Endothelial cell of umbilical vein (primary cell): ENCODE measurements around the gene ZBTB46. TPM values are rescaled to one million over a fixed set of nuclear protein-coding genes. Genes with fewer than 3 reads are reported as not detected.

Source experiments
- BruUV-seq: library from RNA; stranded (reverse); fragments of 400-500 nt; replicated peaks from 2 replicates; lab custom pipeline; 2021; lab: Mats Ljungman, UMichigan
- CTCF ChIA-PET: fragments of 300-600, 350-600 bp; sonication (Branson Sonifier 250); formaldehyde crosslinking; loops from one replicate; lab custom pipeline; 2021; ENCODE audit warnings: antibody characterized with exemption, inconsistent platforms; lab: Charles Lee
- POLR2A ChIA-PET: fragments of 300-600, 350-600 bp; sonication (Branson Sonifier 250); formaldehyde crosslinking; loops from one replicate; lab custom pipeline; 2021; ENCODE audit warnings: antibody characterized with exemption, inconsistent platforms; lab: Charles Lee
- DNase-seq: peaks from one replicate; pipeline ENCODE4 v3.0.0-alpha.2; 2011; ENCODE audit warnings: low read depth, low spot score
- FAIRE-seq: peaks from 2 replicates; lab custom pipeline; 2011; peaks lifted over from hg19 to GRCh38; lab: Jason Lieb, UNC
- H2AFZ ChIP-seq: 2 replicates; pipeline ENCODE4 v1.6.0; 2012; ENCODE audit warnings: low read depth, low read length, control low read depth, inconsistent platforms
- H3K27ac ChIP-seq: 2 replicates; pipeline ENCODE4 v1.5.1; 2011; ENCODE audit warnings: low read depth, mild to moderate bottlenecking, control low read depth, low read length, moderate library complexity; ENCODE audit not compliant: insufficient read depth
- H3K27me3 ChIP-seq, 2 experiments: 2 replicates each; pipeline versions ENCODE4 v1.6.0 to v1.6.1; 2011; ENCODE audit warnings: low read length in 2 of 2, mixed read lengths in 1 of 2; ENCODE audit not compliant: control insufficient read depth in 2 of 2, insufficient read depth in 2 of 2
- H3K36me3 ChIP-seq, 2 experiments: 2 replicates in 1 of 2; 3 replicates in 1 of 2; pipeline ENCODE4 v1.5.1; 2011; ENCODE audit warnings: low read length in 2 of 2, mild to moderate bottlenecking in 1 of 2, moderate library complexity in 1 of 2; ENCODE audit not compliant: control insufficient read depth in 2 of 2, insufficient read depth in 2 of 2; ENCODE audit errors: extremely low read depth in 1 of 2
- H3K4me1 ChIP-seq: 3 replicates; pipeline ENCODE4 v1.5.1; 2011; ENCODE audit warnings: mild to moderate bottlenecking, low read length; ENCODE audit not compliant: control insufficient read depth, insufficient read depth; ENCODE audit errors: extremely low read depth
- H3K4me2 ChIP-seq: 2 replicates; pipeline ENCODE4 v1.6.1; 2011; ENCODE audit warnings: low read length, control low read depth, mixed read lengths; ENCODE audit not compliant: insufficient read depth
- H3K4me3 ChIP-seq, 3 experiments: fragments of 200-600 bp in 1 of 3; sonication (generic), shearing (Covaris generic) in 1 of 3; replicated peaks in 1 of 3; 2 replicates each; pipeline ENCODE4 v1.5.1; 2011 to 2016; ENCODE audit warnings: control low read depth in 3 of 3, low read length in 3 of 3, mild to moderate bottlenecking in 2 of 3, inconsistent platforms in 1 of 3, low read depth in 1 of 3, moderate library complexity in 1 of 3; ENCODE audit not compliant: insufficient read depth in 1 of 3
- H3K79me2 ChIP-seq: 2 replicates; pipeline ENCODE4 v1.6.0; 2012; ENCODE audit warnings: low read length, inconsistent platforms; ENCODE audit not compliant: control insufficient read depth, insufficient read depth
- H3K9ac ChIP-seq: replicated peaks from 2 replicates; pipeline ENCODE3; 2011; ENCODE audit warnings: low read length, control low read depth; ENCODE audit not compliant: insufficient read depth; ENCODE audit errors: extremely low read depth
- H3K9me1 ChIP-seq: replicated peaks from 3 replicates; pipeline ENCODE4 v1.6.0; 2011; ENCODE audit warnings: mild to moderate bottlenecking, low read length; ENCODE audit not compliant: control insufficient read depth, insufficient read depth; ENCODE audit errors: extremely low read depth
- H3K9me3 ChIP-seq: replicated peaks from 2 replicates; pipeline ENCODE4 v1.5.1; 2012; ENCODE audit warnings: low read length, inconsistent platforms; ENCODE audit not compliant: control insufficient read depth, insufficient read depth
- H4K20me1 ChIP-seq: replicated peaks from 2 replicates; pipeline ENCODE3; 2011; ENCODE audit warnings: mild to moderate bottlenecking, low read length; ENCODE audit not compliant: control insufficient read depth, insufficient read depth; ENCODE audit errors: extremely low read depth
- EZH2 ChIP-seq: IDR thresholded peaks from 2 replicates; pipeline ENCODE4 v1.6.1; 2012; ENCODE audit warnings: borderline replicate concordance, low read depth, mild to moderate bottlenecking, moderate library complexity, low read length, inconsistent platforms; ENCODE audit not compliant: severe bottlenecking
- POLR2A ChIP-seq: IDR thresholded peaks from 2 replicates; pipeline ENCODE4 v1.6.1; 2012; ENCODE audit warnings: low read depth, mild to moderate bottlenecking, control low read depth, low read length
- POLR2AphosphoS5 ChIP-seq: IDR thresholded peaks from 2 replicates; pipeline ENCODE4 v1.6.1; 2012; ENCODE audit warnings: low read depth, mild to moderate bottlenecking, control low read depth, low read length, moderate library complexity; ENCODE audit not compliant: insufficient read depth
- dilution Hi-C: fragments of 300-500 bp; cut with MboI; formaldehyde crosslinking; loops from one replicate; pipeline ENCODE4 v1.15.0; 2019; ENCODE audit warnings: low sequenced_read_pairs; ENCODE audit not compliant: extremely low pct_ligation_motif_present
- intact Hi-C: fragments of 100-400 bp; cut with micrococcal nuclease; formaldehyde crosslinking; loops from one replicate; pipeline ENCODE4 v1.10.0; 2022
- polyA plus RNA-seq, 4 experiments: library from polyadenylated mRNA; depleted of rRNA in 3 of 4; stranded (reverse) in 3 of 4; unstranded in 1 of 4; fragments of >200 nt; gene quantifications; 2 replicates each; pipeline versions ENCODE4 v1.2.1 to v1.2.3, GENCODE V29; 2011 to 2012; ENCODE audit warnings: missing spikeins in 1 of 4
- total RNA-seq: library from RNA; stranded (reverse); gene quantifications from 2 replicates; pipeline ENCODE4 v1.2.3, GENCODE V29; 2021

The ZBTB46 gene
- total and polyA plus RNA-seq, 2 donors (not counting 3 experiments of a cell fraction or from before 2014, with no cell fraction given): 1.3 to 7.1 TPM

DNA sequence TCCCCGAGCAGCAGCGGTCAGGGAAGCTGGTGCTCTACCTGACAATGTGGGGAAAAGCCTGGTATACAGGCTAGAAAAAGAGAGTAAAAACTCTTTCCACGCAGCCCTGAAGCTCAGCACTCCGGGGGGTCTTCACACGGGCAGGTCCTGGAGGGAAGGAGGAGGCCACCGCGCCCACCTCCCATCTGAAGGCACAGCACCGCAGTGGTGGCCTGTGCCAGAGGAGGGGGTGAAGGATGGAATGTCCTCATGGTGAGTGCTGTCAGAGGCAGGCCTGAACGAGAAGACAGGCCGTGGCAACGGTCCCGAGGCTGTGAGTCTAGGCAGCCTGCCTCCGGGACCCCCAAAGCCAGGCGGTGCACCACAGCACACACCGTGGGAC lies 85.6 kb downstream of the ZBTB46 start:
- Histone ChIP-seq H3K4me3 (no peak overlapping the region), H3K4me1 (peaks cover 9% of the 10 kb centered on the region), H2AFZ (no peak overlapping the region), H3K9ac (no peak overlapping the region), H3K27me3 (no peaks in the 10 kb centered on the region), H3K36me3 (peaks cover 0 to 19% of the 10 kb centered on the region in 2 experiments), H3K27ac (no peak overlapping the region), H3K9me1 (no peaks in the 10 kb centered on the region), H3K79me2 (no peaks in the 10 kb centered on the region), H4K20me1 (no peaks in the 10 kb centered on the region), H3K4me2 (no peak overlapping the region), H3K9me3 (no peaks in the 10 kb centered on the region)
- DNase-seq (no peak), FAIRE-seq (no peak)
- TF ChIP-seq EZH2: no peak
- CTCF ChIA-PET: interaction anchor here (1.2 kb wide), 1 partner anchor 113 kb away, joined by 4 read pairs; no protein-coding TSS in a partner anchor
- no TSS peak for BruUV-seq
- dilution Hi-C loops: no loop called here
- POLR2A ChIA-PET: no interaction called here
- intact Hi-C loops: no loop called here

DNA sequence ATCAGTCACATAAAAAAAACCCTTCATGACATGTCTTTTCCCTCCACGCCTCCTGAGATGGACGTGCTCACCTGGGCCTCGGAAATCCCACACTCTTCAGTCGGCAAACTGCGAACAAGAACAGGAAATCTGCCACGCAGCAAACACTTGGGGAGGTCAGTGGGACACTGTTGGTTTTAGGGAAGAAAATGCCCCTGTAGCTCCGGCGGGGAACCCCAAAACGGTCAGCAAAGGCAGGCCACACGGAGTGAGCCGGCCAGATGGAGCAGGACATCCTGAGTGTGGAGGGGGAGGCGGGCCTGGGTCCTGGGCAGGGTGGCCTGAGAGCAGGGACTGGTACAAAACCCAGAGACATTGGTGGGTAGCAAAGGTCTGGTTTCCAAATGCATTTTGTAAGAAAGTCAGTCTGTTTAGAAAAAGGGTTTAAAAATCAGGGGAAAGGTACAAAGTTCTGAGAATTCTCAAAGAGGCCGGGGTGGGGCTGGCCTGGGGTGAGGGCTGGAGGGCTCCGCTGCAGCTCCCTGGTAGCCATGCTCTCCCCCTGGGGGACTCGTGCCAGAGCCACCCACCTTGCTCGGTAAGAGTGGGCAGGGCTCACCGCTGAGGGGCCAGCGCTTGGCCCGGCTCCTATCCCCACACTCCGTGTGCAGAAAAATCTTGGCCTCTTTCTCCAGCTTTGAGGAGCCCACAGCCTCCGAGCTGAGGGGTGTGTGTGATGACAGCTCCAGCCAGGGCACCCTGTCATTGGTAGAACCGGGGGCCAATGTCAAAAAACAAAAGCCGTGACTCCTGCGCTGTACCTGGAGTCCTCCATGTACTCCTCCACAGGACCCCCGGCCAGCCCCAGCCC lies 86.3 kb downstream of the ZBTB46 start:
- no peak overlapping the region for H2AFZ ChIP-seq
- ChIA-PET CTCF (interaction anchor here (1.2 kb wide), 1 partner anchor 114 kb away, joined by 4 read pairs; no protein-coding TSS in a partner anchor), POLR2A (no interaction called here)
- no peak overlapping the region for H3K4me2 ChIP-seq
- no peak for DNase-seq
- no peaks in the 10 kb centered on the region for H3K9me3 ChIP-seq
- H3K4me3 ChIP-seq: no peak overlapping the region
- intact Hi-C loops: no loop called here
- no peak overlapping the region for H3K27ac ChIP-seq
- TF ChIP-seq POLR2AphosphoS5 (peak; percentile 27), POLR2A (no peak)
- dilution Hi-C loops: no loop called here
- FAIRE-seq: no peak
- no peaks in the 10 kb centered on the region for H3K27me3 ChIP-seq
- H3K9ac ChIP-seq: no peak overlapping the region
- no peaks in the 10 kb centered on the region for H3K9me1 ChIP-seq
- H4K20me1 ChIP-seq: no peaks in the 10 kb centered on the region
- no TSS peak for BruUV-seq
- peaks cover 0 to 19% of the 10 kb centered on the region in 2 experiments for H3K36me3 ChIP-seq
- H3K79me2 ChIP-seq: no peaks in the 10 kb centered on the region
- H3K4me1 ChIP-seq: peaks cover 9% of the 10 kb centered on the region
